GM12874 (cell line): ENCODE measurements around the gene FBN1.

Experiments used
- CTCF ChIP-seq: IDR thresholded peaks from 2 replicates; pipeline ENCODE4 v1.5.1; 2011; ENCODE audit warnings: low read depth, mild to moderate bottlenecking, control low read depth, low read length, moderate library complexity; ENCODE audit not compliant: insufficient read depth

The FBN1 gene

GRCh38 chr15:48538941-48539340 is 106.6 kb downstream of the FBN1 start:
- TF ChIP-seq CTCF: no peak

- no peak for TF ChIP-seq CTCF
Observed at GRCh38 chr15:48537271-48538113, 108.0 kb downstream of the FBN1 start.

- TF ChIP-seq CTCF: no peak
Observed at GRCh38 chr15:48536681-48537091, 108.8 kb downstream of the FBN1 start.

- TF ChIP-seq CTCF: no peak
Observed at GRCh38 chr15:48533982-48534381, 111.5 kb downstream of the FBN1 start.

GRCh38 chr15:48532946-48533345 is 112.6 kb downstream of the FBN1 start:
- no peak for TF ChIP-seq CTCF

- no peak for TF ChIP-seq CTCF
Observed at GRCh38 chr15:48530528-48530927, 115.0 kb downstream of the FBN1 start.

GRCh38 chr15:48528921-48529320 is 116.6 kb downstream of the FBN1 start:
- no peak for TF ChIP-seq CTCF
